ENCODE data around the gene CD59.

DNA sequence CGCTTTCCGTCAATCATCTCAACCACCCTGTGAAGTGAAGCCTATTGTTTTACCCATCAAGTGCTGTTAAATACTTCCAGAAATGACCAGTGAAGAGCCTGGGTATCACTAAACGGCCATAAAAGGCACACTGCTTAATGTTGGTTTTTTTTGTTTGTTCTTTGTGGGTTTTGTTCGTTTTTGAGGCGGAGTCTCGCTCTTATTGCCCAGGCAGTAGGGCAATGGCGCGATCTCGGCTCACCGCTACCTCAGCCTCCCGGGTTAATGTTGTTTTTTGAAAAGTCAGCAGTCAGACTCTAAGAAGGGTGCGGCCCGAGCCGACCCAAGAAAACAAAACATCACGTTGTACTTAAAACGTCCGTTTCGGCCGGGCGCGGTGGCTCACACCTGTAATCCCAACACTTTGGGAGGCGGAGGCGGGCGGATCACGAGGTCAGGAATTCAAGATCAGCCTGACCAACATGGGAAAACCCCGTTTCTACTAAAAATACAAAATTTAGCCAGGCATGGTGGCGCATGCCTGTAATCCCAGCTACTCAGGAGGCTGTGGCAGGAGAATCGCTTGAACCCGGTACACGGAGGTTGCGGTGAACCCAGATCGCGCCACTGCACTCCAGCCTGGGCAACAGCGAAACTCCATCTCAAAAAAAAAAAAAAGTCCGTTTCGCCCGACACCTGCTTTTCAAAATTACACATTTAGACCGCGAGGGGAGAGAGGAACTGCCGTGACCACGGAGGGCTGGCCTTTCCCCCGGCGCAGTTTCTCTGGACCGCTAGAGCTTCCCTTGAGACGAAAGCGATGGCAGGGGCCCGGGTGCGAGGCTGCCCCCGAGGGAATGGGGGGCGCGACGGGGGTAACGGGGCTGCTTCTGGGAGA, 714 bp downstream of the CD59 start:
- TF ChIP-seq, protein P1, sequence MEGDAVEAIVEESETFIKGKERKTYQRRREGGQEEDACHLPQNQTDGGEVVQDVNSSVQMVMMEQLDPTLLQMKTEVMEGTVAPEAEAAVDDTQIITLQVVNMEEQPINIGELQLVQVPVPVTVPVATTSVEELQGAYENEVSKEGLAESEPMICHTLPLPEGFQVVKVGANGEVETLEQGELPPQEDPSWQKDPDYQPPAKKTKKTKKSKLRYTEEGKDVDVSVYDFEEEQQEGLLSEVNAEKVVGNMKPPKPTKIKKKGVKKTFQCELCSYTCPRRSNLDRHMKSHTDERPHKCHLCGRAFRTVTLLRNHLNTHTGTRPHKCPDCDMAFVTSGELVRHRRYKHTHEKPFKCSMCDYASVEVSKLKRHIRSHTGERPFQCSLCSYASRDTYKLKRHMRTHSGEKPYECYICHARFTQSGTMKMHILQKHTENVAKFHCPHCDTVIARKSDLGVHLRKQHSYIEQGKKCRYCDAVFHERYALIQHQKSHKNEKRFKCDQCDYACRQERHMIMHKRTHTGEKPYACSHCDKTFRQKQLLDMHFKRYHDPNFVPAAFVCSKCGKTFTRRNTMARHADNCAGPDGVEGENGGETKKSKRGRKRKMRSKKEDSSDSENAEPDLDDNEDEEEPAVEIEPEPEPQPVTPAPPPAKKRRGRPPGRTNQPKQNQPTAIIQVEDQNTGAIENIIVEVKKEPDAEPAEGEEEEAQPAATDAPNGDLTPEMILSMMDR (IDR thresholded peaks at IDR 0.05), result no peak
- TF ChIP-seq POLR2A (IDR thresholded peaks at IDR 0.05) (no peak), POLR2AphosphoS5 (IDR thresholded peaks at IDR 0.05) (no peak), EP300 (IDR thresholded peaks at IDR 0.05) (no peak)

Data from suprapubic skin (tissue), 4 donors.